GM20000 (cell line): ENCODE measurements around the gene SLC2A9.

Experiments
- DNase-seq: peaks from one replicate; pipeline ENCODE4 v3.0.0; 2012; ENCODE audit warnings: low spot score
- CTCF ChIP-seq: IDR thresholded peaks from 2 replicates; pipeline ENCODE4 v1.5.1; 2012; ENCODE audit warnings: mild to moderate bottlenecking, control low read depth; ENCODE audit errors: extremely low read depth, missing control alignments

Gene SLC2A9

GRCh38 chr4:9781343-9782135 is 239.8 kb downstream of the SLC2A9 start, which contains the start of gene DRD5:
TSS of gene DRD5 (plus strand) at chr4:9781634. CDS start at chr4:9782030, 396 bp downstream.
- DNase-seq = no peak
- TF ChIP-seq CTCF = no peak
